GM12878 (cell line): ENCODE measurements around the gene LRP5. TPM values are rescaled to one million over a fixed set of nuclear protein-coding genes. Genes with fewer than 3 reads are reported as not detected.

Source experiments
- ATAC-seq: fragments of 200-7000 bp; cut with Tn5 transposase; 3 replicates; pipeline ENCODE4 v1.9.1; 2020; ENCODE audit warnings: mild to moderate bottlenecking, moderate library complexity
- BruUV-seq: library from RNA; stranded (reverse); fragments of 400-500 nt; replicated peaks from 2 replicates; lab custom pipeline; 2021; lab: Mats Ljungman, UMichigan
- CTCF ChIA-PET: fragments of 300-600 bp; sonication (Branson Sonifier 250); formaldehyde crosslinking; extraction: SDS; loops from one replicate; lab custom pipeline; 2021; ENCODE audit warnings: inconsistent platforms; lab: Yijun Ruan, JAX
- POLR2A ChIA-PET: fragments of 350-600 bp; formaldehyde crosslinking; extraction: SDS; loops from one replicate; lab custom pipeline; 2021; ENCODE audit warnings: inconsistent platforms; lab: Charles Lee
- RAD21 ChIA-PET: fragments of 300-600 bp; sonication (Branson Sonifier 250); formaldehyde crosslinking; loops from one replicate; lab custom pipeline; 2023; ENCODE audit warnings: antibody characterized with exemption; ENCODE audit not compliant: unreplicated experiment; lab: Charles Lee
- SMC1A ChIA-PET: fragments of 300-600 bp; sonication (Branson Sonifier 250); formaldehyde crosslinking; loops from one replicate; lab custom pipeline; 2023; ENCODE audit not compliant: unreplicated experiment, uncharacterized antibody; lab: Charles Lee
- DNase-seq: peaks from one replicate; pipeline ENCODE4 v3.0.0-alpha.2; 2011; ENCODE audit warnings: low read depth, low spot score
- FAIRE-seq: peaks from 3 replicates; lab custom pipeline; 2011; peaks lifted over from hg19 to GRCh38; lab: Jason Lieb, UNC
- H2AFZ ChIP-seq: 2 replicates; pipeline ENCODE4 v1.6.0; 2011; ENCODE audit warnings: low read depth, low read length, control low read depth; ENCODE audit not compliant: control insufficient read depth
- H3K27ac ChIP-seq: 2 replicates; pipeline ENCODE4 v1.5.1; 2011; ENCODE audit warnings: control low read depth; ENCODE audit not compliant: control insufficient read depth, insufficient read depth
- H3K27me3 ChIP-seq, 2 experiments: replicated peaks in 1 of 2; 2 replicates each; pipeline versions ENCODE4 v1.6.0 to v1.6.1; 2011; ENCODE audit warnings: low read length in 1 of 2; ENCODE audit not compliant: control insufficient read depth in 2 of 2, insufficient read depth in 2 of 2
- H3K36me3 ChIP-seq, 2 experiments: 2 replicates each; pipeline ENCODE4 v1.5.1; 2011; ENCODE audit warnings: low read length in 1 of 2; ENCODE audit not compliant: control insufficient read depth in 2 of 2, insufficient read depth in 2 of 2
- H3K4me1 ChIP-seq: 2 replicates; pipeline ENCODE4 v1.6.1; 2011; ENCODE audit warnings: mild to moderate bottlenecking, low read length, moderate library complexity, mixed read lengths; ENCODE audit not compliant: control insufficient read depth, insufficient read depth
- H3K4me2 ChIP-seq: 2 replicates; pipeline ENCODE4 v1.6.0; 2011; ENCODE audit warnings: control low read depth; ENCODE audit not compliant: control insufficient read depth, insufficient read depth
- H3K4me3 ChIP-seq: fragments of 200-600 bp; sonication (generic); 2 replicates; pipeline ENCODE4 v1.5.1; 2016
- H3K79me2 ChIP-seq: 2 replicates; pipeline ENCODE4 v1.6.0; 2011; ENCODE audit warnings: low read length; ENCODE audit not compliant: control insufficient read depth, insufficient read depth
- H3K9ac ChIP-seq: 2 replicates; pipeline ENCODE4 v1.8.0; 2011; ENCODE audit warnings: low read length, control low read depth, mixed read lengths; ENCODE audit not compliant: control insufficient read depth, insufficient read depth
- H3K9me3 ChIP-seq: replicated peaks from 3 replicates; pipeline ENCODE4 v1.5.1; 2011; ENCODE audit warnings: mild to moderate bottlenecking, low read length; ENCODE audit not compliant: control insufficient read depth, insufficient read depth
- H4K20me1 ChIP-seq: 2 replicates; pipeline ENCODE4 v1.6.0; 2011; ENCODE audit not compliant: control insufficient read depth, insufficient read depth
- BCL11A ChIP-seq: IDR thresholded peaks from 2 replicates; pipeline ENCODE4 v1.6.1; 2011; ENCODE audit warnings: low read depth, low read length
- CBX5 ChIP-seq: sonication (generic); IDR thresholded peaks from 2 replicates; pipeline ENCODE4 v1.6.1; 2016; ENCODE audit warnings: low read depth, moderate library complexity, mild to moderate bottlenecking, inconsistent platforms
- CEBPZ ChIP-seq: fragments of 150-350 bp; IDR thresholded peaks from 2 replicates; pipeline ENCODE4 v1.6.1; 2016; ENCODE audit warnings: low read depth, low read length
- EED ChIP-seq: sonication (generic); IDR thresholded peaks from 2 replicates; pipeline ENCODE4 v1.6.1; 2016; ENCODE audit warnings: antibody characterized with exemption, low read depth
- HDAC6 ChIP-seq: fragments of 200-600 bp; sonication (generic); IDR thresholded peaks from one replicate; pipeline ENCODE4 v1.8.0; 2017; ENCODE audit warnings: antibody characterized with exemption; ENCODE audit not compliant: unreplicated experiment
- KLF5 ChIP-seq: fragments of 450-650 bp; IDR thresholded peaks from 2 replicates; pipeline ENCODE4 v1.6.1; 2014; ENCODE audit warnings: mild to moderate bottlenecking; ENCODE audit not compliant: partially characterized antibody
- MAX ChIP-seq: IDR thresholded peaks from 2 replicates; pipeline ENCODE4 v1.6.1; 2012; ENCODE audit warnings: low read depth, low read length, improper control_type of control experiment
- MYC ChIP-seq: IDR thresholded peaks from 2 replicates; pipeline ENCODE4 v1.6.1; 2011; ENCODE audit warnings: mild to moderate bottlenecking, low read length, moderate library complexity, inconsistent platforms; ENCODE audit not compliant: insufficient read depth, insufficient replicate concordance, insufficient read length, severe bottlenecking
- STAT1 ChIP-seq: fragments of 450-650 bp; conservative IDR thresholded peaks from 2 replicates; pipeline ENCODE4 v1.6.1; 2014; ENCODE audit warnings: antibody characterized with exemption, mild to moderate bottlenecking
- TBL1XR1 ChIP-seq: IDR thresholded peaks from 2 replicates; pipeline ENCODE4 v1.6.1; 2012; ENCODE audit warnings: low read depth, low read length, improper control_type of control experiment
- ZBTB4 ChIP-seq: fragments of 450-650 bp; formaldehyde crosslinking; IDR thresholded peaks from 2 replicates; pipeline ENCODE4 v1.4.0; 2022; ENCODE audit warnings: mild to moderate bottlenecking, moderate library complexity
- ZNF274 ChIP-seq: IDR thresholded peaks from one replicate; pipeline ENCODE4 v1.8.0; 2011; ENCODE audit not compliant: insufficient read length, insufficient read depth
- ZNF384 ChIP-seq: IDR thresholded peaks from 2 replicates; pipeline ENCODE4 v1.6.1; 2012; ENCODE audit warnings: low read depth, mild to moderate bottlenecking, low read length, improper control_type of control experiment, borderline replicate concordance
- ZNF592 ChIP-seq: fragments of 450-650 bp; IDR thresholded peaks from 2 replicates; pipeline ENCODE4 v1.6.1; 2017; ENCODE audit warnings: mild to moderate bottlenecking, moderate library complexity
- WGBS: methylation state at CpG from one replicate; pipeline ENCODE4 v1.1.6; 2016; ENCODE audit warnings: low lambda C conversion rate; ENCODE audit not compliant: insufficient replicate concordance, insufficient coverage; ENCODE audit errors: missing lambda C conversion rate; 5-methylcytosine and 5-hydroxymethylcytosine counted together
- in situ Hi-C: fragments of 300-500 bp; cut with MboI; formaldehyde crosslinking; loops from 9 replicates; pipeline ENCODE4 v1.14.3; 2018; ENCODE audit warnings: mixed read lengths
- intact Hi-C: fragments of 100-400 bp; cut with micrococcal nuclease; formaldehyde crosslinking; loops from one replicate; pipeline ENCODE4 v1.14.2; 2022; ENCODE audit not compliant: unreplicated experiment
- polyA plus RNA-seq, 11 experiments: library from polyadenylated mRNA; depleted of rRNA in 4 of 11; unstranded in 6 of 11; stranded (reverse) in 5 of 11; fragments of >200 nt; fragmentation: Nextera tagmentation in 4 of 11; fragmentation: Illumina TruSeq in 1 of 11; extraction: Ambion mirVana in 4 of 11; extraction: Trizol in 1 of 11; gene quantifications; 1 replicate in 1 of 11; 2 replicates in 10 of 11; pipeline versions ENCODE4 v1.2.1 to v1.2.3, GENCODE V29; 2011 to 2016; ENCODE audit warnings: inconsistent platforms in 2 of 11, missing spikeins in 2 of 11, low read depth in 1 of 11
- total RNA-seq, 4 experiments: library from RNA; depleted of rRNA in 3 of 4; stranded (reverse); fragments of >200 nt in 3 of 4; fragmentation: Illumina TruSeq in 1 of 4; extraction: Trizol in 1 of 4; gene quantifications; 2 replicates each; pipeline versions ENCODE4 v1.2.1 to v1.2.3, GENCODE V29; 2013 to 2021

LRP5 gene
- total and polyA plus RNA-seq, 10 of the 15 experiments (the other 5 are each of a cell fraction or from before 2014, with no cell fraction given): 0.37 to 34.0 (median 6.6) TPM

GRCh38 chr11:68334923-68335322 is 22.5 kb downstream of the LRP5 start:
- in situ Hi-C loops (no loop called here), intact Hi-C loops (no loop called here)
- CTCF ChIA-PET: interaction anchor here (1.4 kb wide), 1 partner anchor 48 kb away, joined by 5 read pairs; no protein-coding TSS in a partner anchor
- FAIRE-seq: no peak
- 70% methylated on average over 4 of the region's 4 CpGs for WGBS
- Histone ChIP-seq H3K4me1 (peaks cover 6% of the 10 kb centered on the region), H4K20me1 (no peaks in the 10 kb centered on the region), H2AFZ (no peak overlapping the region), H3K9ac (no peak overlapping the region), H3K9me3 (no peaks in the 10 kb centered on the region), H3K27me3 (no peaks in the 10 kb centered on the region), H3K4me2 (no peak overlapping the region), H3K79me2 (peaks cover 2% of the 10 kb centered on the region; the same call in 1 of the 2 replicates), H3K36me3 (no peaks in the 10 kb centered on the region; a peak in 1 of 4 replicates), H3K4me3 (no peak overlapping the region), H3K27ac (no peak overlapping the region)
- SMC1A ChIA-PET: no interaction called here
- POLR2A ChIA-PET: no interaction called here
- RAD21 ChIA-PET: no interaction called here
- ATAC-seq: no peak
- no TSS peak for BruUV-seq
- no peak for DNase-seq
- TF ChIP-seq STAT1 (no peak), ZNF592 (no peak), CEBPZ (no peak), ZBTB4 (CRISPR knock-in tag) (no peak), HDAC6 (no peak), MAX (no peak), CBX5 (no peak), TBL1XR1 (no peak), BCL11A (no peak), EED (no peak), ZNF274 (no peak), ZNF384 (no peak), KLF5 (no peak), MYC (no peak)
